ENCODE data around the gene JHY.
A peak's percentile ranks its signal among the peaks of the same experiment; 100 is the strongest.
"Not testable (repeated sequence)": the region's sequence is repeated elsewhere in the genome, so short reads cannot be mapped to it uniquely, and the experiment has no call there.

The JHY gene

GRCh38 chr11:122882189-122882856 lies at the start of gene JHY:
TSS of gene JHY (plus strand) at chr11:122882759. CDS start at chr11:122885850, 3,091 bp downstream.
- DNase-seq, result peak; percentile 63

GRCh38 chr11:122833846-122834464 lies 48.6 kb upstream of the JHY start:
- peak; percentile 23 for DNase-seq

- no peak for DNase-seq
Observed at GRCh38 chr11:122836916-122837315, 45.6 kb upstream of the JHY start.

- DNase-seq, result no peak
Observed at GRCh38 chr11:122837528-122838346, 44.8 kb upstream of the JHY start.

GRCh38 chr11:122843281-122844141 lies 39.0 kb upstream of the JHY start:
- no peak for DNase-seq

- no peak for DNase-seq
Observed at GRCh38 chr11:122847466-122847865, 35.1 kb upstream of the JHY start.

- DNase-seq, result no peak
Observed at GRCh38 chr11:122848186-122848585, 34.4 kb upstream of the JHY start.

DNA sequence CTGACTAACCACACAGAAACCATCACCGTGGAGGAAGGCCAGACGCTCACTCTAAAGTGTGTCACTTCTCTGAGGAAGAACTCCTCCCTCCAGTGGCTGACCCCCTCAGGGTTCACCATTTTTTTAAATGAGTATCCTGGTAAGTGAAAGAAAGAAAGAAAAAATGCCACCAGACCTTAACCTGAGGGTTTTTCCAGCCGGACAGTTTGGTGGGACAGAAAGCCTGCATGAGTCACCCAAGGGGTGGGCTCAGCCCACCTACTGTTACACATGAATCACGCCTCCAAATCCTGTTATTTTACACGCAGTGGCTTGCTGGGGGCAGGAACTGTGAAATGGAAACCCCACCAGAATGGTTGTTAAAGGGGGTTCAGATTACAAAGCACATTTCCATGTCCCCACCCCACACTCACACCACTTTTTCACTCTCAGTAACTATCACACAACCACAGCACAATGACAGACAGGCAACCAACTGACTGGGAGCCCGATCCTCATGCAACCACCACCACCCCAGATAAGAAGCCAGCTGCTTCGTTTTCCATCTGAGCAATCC lies 32.4 kb upstream of the JHY start:
- DNase-seq, result peak; percentile 54

GRCh38 chr11:122851366-122851966 lies 31.1 kb upstream of the JHY start:
- no peak for DNase-seq

GRCh38 chr11:122852074-122852795 lies 30.3 kb upstream of the JHY start:
- no peak for DNase-seq

- DNase-seq, result no peak
Observed at GRCh38 chr11:122852796-122853160, 29.8 kb upstream of the JHY start.

GRCh38 chr11:122853261-122853660 lies 29.3 kb upstream of the JHY start:
- DNase-seq, result no peak

- DNase-seq, result peak; percentile 81
Observed at GRCh38 chr11:122853971-122854446, 28.6 kb upstream of the JHY start.

GRCh38 chr11:122861631-122862030 lies 20.9 kb upstream of the JHY start:
- DNase-seq, result no peak

DNA sequence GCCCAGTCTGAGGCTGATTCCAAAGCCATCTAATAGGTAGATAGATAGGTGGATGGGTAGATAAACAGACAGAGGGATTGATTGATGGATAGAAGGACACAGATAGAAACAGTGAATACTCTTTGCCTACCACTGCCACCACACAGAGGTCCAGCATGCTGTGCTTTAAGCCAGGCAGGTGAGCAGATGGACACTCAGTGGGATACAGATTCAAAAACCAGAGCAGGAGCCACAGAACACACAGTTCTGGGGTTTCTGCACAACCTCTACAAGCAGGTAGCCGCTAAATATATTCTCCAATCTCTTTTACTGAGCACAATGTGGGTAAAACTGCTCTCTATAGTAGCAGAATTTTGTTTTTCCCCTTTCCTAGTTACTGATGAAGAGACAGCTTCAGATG lies 20.5 kb upstream of the JHY start:
- no peak for DNase-seq

DNA sequence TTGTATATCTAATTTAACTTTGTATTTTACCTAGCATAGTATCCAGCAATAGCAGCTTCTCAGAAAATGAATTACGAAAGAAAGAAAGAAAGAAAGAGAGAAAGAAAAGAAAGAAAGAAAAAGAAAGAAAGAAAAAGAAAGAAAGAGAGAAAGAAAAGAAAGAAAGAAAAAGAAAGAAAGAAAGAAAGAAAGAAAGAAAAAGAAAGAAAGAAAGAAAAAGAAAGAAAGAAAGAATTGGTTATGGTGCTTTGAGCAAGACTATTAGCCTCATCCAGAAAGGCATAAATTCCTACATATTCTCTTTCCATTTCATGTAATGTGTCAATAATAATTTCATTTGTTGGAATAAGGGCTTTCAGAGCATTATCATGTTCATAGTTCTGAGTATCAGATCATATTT lies 19.4 kb upstream of the JHY start:
- not testable (repeated sequence) for DNase-seq

GRCh38 chr11:122863704-122864326 lies 18.7 kb upstream of the JHY start:
- peak; percentile 72 for DNase-seq

DNA sequence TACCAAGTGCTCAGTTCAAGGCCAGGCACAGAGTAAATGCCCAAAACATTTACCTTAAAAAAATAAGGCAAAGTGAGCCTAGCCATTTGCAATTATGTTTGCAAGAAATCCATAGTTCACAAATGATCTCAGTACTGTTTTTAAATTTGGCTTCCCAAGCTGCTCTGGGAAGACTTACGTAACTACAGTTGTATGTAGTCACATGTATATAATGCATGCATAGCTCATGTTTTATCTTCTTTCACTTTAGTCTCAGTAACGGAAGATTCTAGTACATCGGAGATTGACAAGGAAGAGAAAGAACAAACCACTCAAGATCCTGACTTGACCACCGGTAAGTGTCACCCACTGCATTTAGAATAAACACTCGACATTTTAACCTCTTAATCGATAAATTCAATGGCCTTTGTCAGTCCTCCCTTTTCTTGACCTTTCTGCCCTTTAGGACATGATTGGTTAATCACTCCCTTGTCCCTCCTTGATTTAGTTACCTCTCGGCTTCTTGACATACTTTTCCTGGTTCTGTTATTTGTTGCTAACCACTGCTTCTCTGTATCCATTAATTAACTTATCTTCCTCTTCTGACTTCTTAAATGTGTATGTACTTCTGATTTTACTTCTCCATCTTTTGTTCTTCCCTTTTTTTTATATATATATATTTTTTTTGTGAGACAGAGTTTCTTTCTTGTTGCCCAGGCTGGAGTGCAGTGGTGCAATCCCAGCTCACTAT lies 18.0 kb upstream of the JHY start:
- DNase-seq, result no peak

DNA sequence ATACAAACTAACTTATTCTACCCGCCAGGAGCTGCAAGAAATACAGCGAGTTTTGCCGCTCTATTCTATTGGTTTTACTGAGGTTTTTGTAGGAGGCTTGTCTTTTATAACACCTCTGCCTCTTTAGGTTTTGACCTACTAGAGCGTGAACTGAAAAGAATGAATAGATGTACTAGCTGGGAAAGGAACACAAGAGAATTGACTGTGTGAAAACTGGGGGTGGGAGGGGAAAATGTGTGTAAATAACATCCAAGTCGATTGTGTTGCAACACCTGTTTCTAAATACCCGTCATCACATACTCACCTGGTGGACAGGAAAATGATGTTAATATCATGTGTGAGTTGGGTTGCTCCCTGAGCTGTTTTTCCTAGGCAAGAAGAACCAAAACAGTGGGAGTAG lies 12.9 kb upstream of the JHY start:
- no peak for DNase-seq

- DNase-seq, result no peak
Observed at GRCh38 chr11:122871302-122871701, 11.3 kb upstream of the JHY start.
